ENCODE results near the gene SASH1. TPM values are rescaled to one million over a fixed set of nuclear protein-coding genes. Genes with fewer than 3 reads are reported as not detected.

The SASH1 gene
- total RNA-seq, 2 experiments from 2014 or later, result 0.03 to 0.47 TPM

- CTCF ChIA-PET, result no interaction called here
- Mint-ChIP-seq H3K4me1 (peaks cover 27% of the 10 kb centered on the region), H3K27me3 (peaks cover 6% of the 10 kb centered on the region), H3K4me3 (no peak overlapping the region), H3K36me3 (no peaks in the 10 kb centered on the region), H3K9me3 (ENCODE audit: low read depth) (no peaks in the 10 kb centered on the region), H3K27ac (no peak overlapping the region)
- ATAC-seq, result no peak
- no peak for DNase-seq
Observed at GRCh38 chr6:148521586-148521985, 178.9 kb downstream of the SASH1 start.

DNA sequence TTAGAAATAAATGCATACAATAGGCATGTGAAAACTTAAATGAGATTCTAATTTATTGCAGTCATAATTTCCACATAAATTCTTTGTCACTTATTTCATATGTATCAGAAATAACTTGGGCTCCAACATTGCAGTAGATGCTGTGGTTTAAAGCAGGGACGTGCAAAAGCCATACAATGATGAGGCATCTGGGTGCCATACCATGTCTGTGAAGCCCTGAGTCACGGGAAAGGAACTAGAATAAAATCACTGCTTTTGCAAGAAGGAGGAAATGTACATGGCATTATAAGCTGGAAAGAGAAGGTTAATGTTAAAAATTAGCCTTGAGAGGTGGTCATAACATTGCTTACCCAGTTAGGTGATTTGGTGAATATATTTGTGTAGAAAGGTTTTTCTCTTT, 180.4 kb downstream of the SASH1 start:
- H3K36me3 Mint-ChIP-seq, result no peaks in the 10 kb centered on the region

DNA sequence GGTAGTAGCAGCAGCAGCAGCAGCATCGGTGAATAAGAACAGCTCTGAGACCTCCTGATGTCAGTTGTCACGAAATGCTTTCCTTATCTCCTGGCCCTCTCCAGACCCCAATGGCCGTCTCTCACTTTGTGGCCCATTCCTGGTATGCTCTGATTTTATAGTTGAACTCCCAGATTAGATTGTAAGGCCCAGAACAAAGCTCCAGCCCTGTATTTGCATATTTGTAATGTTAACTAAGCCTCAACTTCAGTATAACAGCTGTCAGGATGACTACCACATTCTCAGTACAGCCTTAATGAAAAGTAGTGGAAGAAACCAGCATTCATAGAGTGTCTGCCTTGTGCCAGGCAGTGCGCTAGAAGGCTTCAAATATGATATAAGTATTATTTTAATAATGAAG, 180.9 kb downstream of the SASH1 start:
- CTCF ChIA-PET, result no interaction called here

More for the DNA sequence above, 180.4 kb downstream of the SASH1 start:
- Mint-ChIP-seq H3K27me3 (no peaks in the 10 kb centered on the region), H3K4me3 (no peak overlapping the region), H3K4me1 (peaks cover 27% of the 10 kb centered on the region), H3K27ac (no peak overlapping the region), H3K9me3 (ENCODE audit: low read depth) (no peaks in the 10 kb centered on the region)
- CTCF ChIA-PET, result no interaction called here
- no peak for DNase-seq
- ATAC-seq, result no peak

GRCh38 chr6:148524471-148524882, 181.8 kb downstream of the SASH1 start:
- Mint-ChIP-seq H3K4me3 (peak overlapping the region; percentile 37), H3K27ac (peak overlapping the region; percentile 74)

More for the DNA sequence above, 180.9 kb downstream of the SASH1 start:
- no peak for DNase-seq
- no peaks in the 10 kb centered on the region for H3K36me3 Mint-ChIP-seq
- no peak overlapping the region for H3K27ac Mint-ChIP-seq
- no peak for ATAC-seq
- no peaks in the 10 kb centered on the region for H3K27me3 Mint-ChIP-seq
- no peak overlapping the region for H3K4me3 Mint-ChIP-seq
- H3K9me3 Mint-ChIP-seq (ENCODE audit: low read depth), result no peaks in the 10 kb centered on the region
- peaks cover 27% of the 10 kb centered on the region for H3K4me1 Mint-ChIP-seq

GRCh38 chr6:148524976-148525375, 182.3 kb downstream of the SASH1 start:
- Mint-ChIP-seq H3K27ac (peak overlapping the region; percentile 74), H3K4me3 (peak overlapping the region; percentile 37), H3K27me3 (no peaks in the 10 kb centered on the region), H3K4me1 (peaks cover 27% of the 10 kb centered on the region), H3K9me3 (ENCODE audit: low read depth) (no peaks in the 10 kb centered on the region), H3K36me3 (no peaks in the 10 kb centered on the region)
- ATAC-seq (peak; percentile 45), DNase-seq (no peak)
- CTCF ChIA-PET, result no interaction called here

More at GRCh38 chr6:148524471-148524882, 181.8 kb downstream of the SASH1 start:
- CTCF ChIA-PET, result no interaction called here
- Mint-ChIP-seq H3K27me3 (no peaks in the 10 kb centered on the region), H3K36me3 (no peaks in the 10 kb centered on the region), H3K4me1 (peaks cover 27% of the 10 kb centered on the region), H3K9me3 (ENCODE audit: low read depth) (no peaks in the 10 kb centered on the region)
- ATAC-seq (peak; percentile 37), DNase-seq (no peak)

GRCh38 chr6:148525453-148525852, 182.8 kb downstream of the SASH1 start:
- DNase-seq (no peak), ATAC-seq (no peak)
- H3K27ac Mint-ChIP-seq, result no peak overlapping the region
- peaks cover 29% of the 10 kb centered on the region for H3K4me1 Mint-ChIP-seq
- no peaks in the 10 kb centered on the region for H3K36me3 Mint-ChIP-seq
- H3K9me3 Mint-ChIP-seq (ENCODE audit: low read depth), result no peaks in the 10 kb centered on the region
- no peak overlapping the region for H3K4me3 Mint-ChIP-seq
- CTCF ChIA-PET, result no interaction called here
- H3K27me3 Mint-ChIP-seq, result no peaks in the 10 kb centered on the region

- CTCF ChIA-PET, result no interaction called here
- no peaks in the 10 kb centered on the region for H3K36me3 Mint-ChIP-seq
- peaks cover 30% of the 10 kb centered on the region for H3K4me1 Mint-ChIP-seq
- ATAC-seq (no peak), DNase-seq (no peak)
- no peaks in the 10 kb centered on the region for H3K9me3 Mint-ChIP-seq (ENCODE audit: low read depth)
- H3K27ac Mint-ChIP-seq, result no peak overlapping the region
- no peaks in the 10 kb centered on the region for H3K27me3 Mint-ChIP-seq
- no peak overlapping the region for H3K4me3 Mint-ChIP-seq
Observed at GRCh38 chr6:148526145-148526544, 183.5 kb downstream of the SASH1 start.

- ATAC-seq (no peak), DNase-seq (no peak)
- Mint-ChIP-seq H3K27ac (no peak overlapping the region), H3K36me3 (no peaks in the 10 kb centered on the region), H3K9me3 (ENCODE audit: low read depth) (no peaks in the 10 kb centered on the region), H3K4me3 (no peak overlapping the region), H3K4me1 (peaks cover 18% of the 10 kb centered on the region), H3K27me3 (no peaks in the 10 kb centered on the region)
- CTCF ChIA-PET, result interaction anchor here (1.0 kb wide), 1 partner anchor 31 kb away, joined by 3 read pairs; no protein-coding TSS in a partner anchor
Observed at GRCh38 chr6:148528292-148528691, 185.7 kb downstream of the SASH1 start.

GRCh38 chr6:148529010-148529409, 186.4 kb downstream of the SASH1 start:
- CTCF ChIA-PET, result interaction anchor here (1.0 kb wide), 1 partner anchor 31 kb away, joined by 3 read pairs; no protein-coding TSS in a partner anchor
- ATAC-seq (no peak), DNase-seq (no peak)
- Mint-ChIP-seq H3K27ac (no peak overlapping the region), H3K4me3 (no peak overlapping the region), H3K4me1 (peaks cover 18% of the 10 kb centered on the region), H3K36me3 (no peaks in the 10 kb centered on the region), H3K27me3 (no peaks in the 10 kb centered on the region), H3K9me3 (ENCODE audit: low read depth) (no peaks in the 10 kb centered on the region)

- H3K36me3 Mint-ChIP-seq, result no peaks in the 10 kb centered on the region
- H3K27me3 Mint-ChIP-seq, result peaks cover 2% of the 10 kb centered on the region
- CTCF ChIA-PET, result no interaction called here
- no peak for DNase-seq
- no peak for ATAC-seq
- no peak overlapping the region for H3K4me3 Mint-ChIP-seq
- H3K4me1 Mint-ChIP-seq, result peaks cover 5% of the 10 kb centered on the region
- no peaks in the 10 kb centered on the region for H3K9me3 Mint-ChIP-seq (ENCODE audit: low read depth)
- no peak overlapping the region for H3K27ac Mint-ChIP-seq
Observed at GRCh38 chr6:148530394-148530953, 187.8 kb downstream of the SASH1 start.

- DNase-seq, result no peak
- peaks cover 6% of the 10 kb centered on the region for H3K27me3 Mint-ChIP-seq
- CTCF ChIA-PET, result no interaction called here
- H3K27ac Mint-ChIP-seq, result no peak overlapping the region
- no peak for ATAC-seq
- no peaks in the 10 kb centered on the region for H3K9me3 Mint-ChIP-seq (ENCODE audit: low read depth)
- H3K36me3 Mint-ChIP-seq, result no peaks in the 10 kb centered on the region
- no peak overlapping the region for H3K4me3 Mint-ChIP-seq
- peaks cover 4% of the 10 kb centered on the region for H3K4me1 Mint-ChIP-seq
Observed at GRCh38 chr6:148530976-148531375, 188.3 kb downstream of the SASH1 start.

- Mint-ChIP-seq H3K27ac (no peak overlapping the region), H3K9me3 (ENCODE audit: low read depth) (no peaks in the 10 kb centered on the region), H3K4me3 (no peak overlapping the region), H3K27me3 (peaks cover 9% of the 10 kb centered on the region), H3K4me1 (peaks cover 4% of the 10 kb centered on the region), H3K36me3 (no peaks in the 10 kb centered on the region)
- no peak for ATAC-seq
- DNase-seq, result no peak
- CTCF ChIA-PET, result no interaction called here
Observed at GRCh38 chr6:148532698-148533097, 190.1 kb downstream of the SASH1 start.

GRCh38 chr6:148533309-148534107, 190.9 kb downstream of the SASH1 start:
- H3K4me3 Mint-ChIP-seq, result no peak overlapping the region
- CTCF ChIA-PET, result interaction anchor here (2.0 kb wide), 1 partner anchor 26 kb away, joined by 5 read pairs; no protein-coding TSS in a partner anchor
- peaks cover 16% of the 10 kb centered on the region for H3K27me3 Mint-ChIP-seq

GRCh38 chr6:148534871-148535270, 192.2 kb downstream of the SASH1 start:
- H3K27ac Mint-ChIP-seq, result no peak overlapping the region
- ATAC-seq, result no peak
- H3K36me3 Mint-ChIP-seq, result no peaks in the 10 kb centered on the region
- no peak overlapping the region for H3K4me3 Mint-ChIP-seq
- H3K4me1 Mint-ChIP-seq, result peaks cover 8% of the 10 kb centered on the region
- H3K27me3 Mint-ChIP-seq, result peaks cover 20% of the 10 kb centered on the region
- CTCF ChIA-PET, result interaction anchor here (0.8 to 2.0 kb wide), 3 partner anchors 9 to 66 kb away, joined by 3 to 5 read pairs (median 3); no protein-coding TSS in a partner anchor
- no peak for DNase-seq
- H3K9me3 Mint-ChIP-seq (ENCODE audit: low read depth), result no peaks in the 10 kb centered on the region

More at GRCh38 chr6:148533309-148534107, 190.9 kb downstream of the SASH1 start:
- Mint-ChIP-seq H3K9me3 (ENCODE audit: low read depth) (no peaks in the 10 kb centered on the region), H3K4me1 (peaks cover 4% of the 10 kb centered on the region), H3K27ac (no peak overlapping the region), H3K36me3 (no peaks in the 10 kb centered on the region)
- DNase-seq, result no peak
- ATAC-seq, result no peak
